ENCODE data around the gene CNPY2. TPM values are rescaled to one million over a fixed set of nuclear protein-coding genes. Genes with fewer than 3 reads are reported as not detected.

The CNPY2 gene
- total RNA-seq, 1 experiment from 2014 or later, result 193 TPM

DNA sequence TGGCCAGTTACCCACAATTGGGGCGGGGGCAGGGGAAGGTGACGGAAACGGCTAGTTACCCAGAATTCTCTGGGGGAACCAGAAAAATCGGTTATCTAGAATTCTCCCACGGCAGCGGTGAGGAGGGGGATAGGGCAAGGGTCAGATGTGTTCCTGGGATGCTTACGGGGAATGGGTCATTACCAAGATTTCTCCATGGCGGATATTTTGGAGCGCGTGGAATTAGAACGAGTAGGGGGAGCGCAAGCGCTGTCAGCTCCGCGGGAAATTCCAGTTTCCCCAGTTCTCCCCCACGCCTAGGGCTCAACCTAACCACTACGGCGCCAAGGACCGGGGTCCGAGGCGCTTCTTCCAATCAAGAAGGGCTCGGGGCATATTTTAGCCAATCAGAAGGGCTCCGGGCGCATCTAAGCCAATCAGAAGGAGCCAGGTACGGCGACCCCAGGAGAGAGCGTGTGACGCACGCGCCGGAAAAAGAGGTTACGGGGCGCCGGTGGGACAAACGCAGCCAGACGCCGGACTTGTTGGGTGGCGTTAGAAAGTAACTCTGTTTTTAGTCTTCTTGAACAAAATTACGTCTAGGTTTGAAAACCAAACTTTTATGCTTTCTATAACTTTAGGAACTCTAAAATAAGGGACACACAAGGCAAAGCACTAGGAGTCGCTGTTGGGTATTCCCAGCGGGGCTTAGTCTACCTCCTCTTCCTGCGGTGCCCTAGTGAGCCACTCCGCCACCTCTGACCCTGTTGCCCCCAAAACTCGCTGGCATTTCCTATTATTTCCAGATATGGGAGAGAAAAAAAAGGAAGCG lies 18.1 kb upstream of the CNPY2 start, which contains the start of gene PAN2 (continued):
- 0 out of 2 replicates have a peak, but pooled peaks have one; percentile 12 for TF ChIP-seq ETV6 (CRISPR knock-in tag; IDR thresholded peaks at IDR 0.05)
- no peak for TF ChIP-seq PRRX2 (CRISPR knock-in tag; IDR thresholded peaks at IDR 0.05)
- TF ChIP-seq, protein P1, sequence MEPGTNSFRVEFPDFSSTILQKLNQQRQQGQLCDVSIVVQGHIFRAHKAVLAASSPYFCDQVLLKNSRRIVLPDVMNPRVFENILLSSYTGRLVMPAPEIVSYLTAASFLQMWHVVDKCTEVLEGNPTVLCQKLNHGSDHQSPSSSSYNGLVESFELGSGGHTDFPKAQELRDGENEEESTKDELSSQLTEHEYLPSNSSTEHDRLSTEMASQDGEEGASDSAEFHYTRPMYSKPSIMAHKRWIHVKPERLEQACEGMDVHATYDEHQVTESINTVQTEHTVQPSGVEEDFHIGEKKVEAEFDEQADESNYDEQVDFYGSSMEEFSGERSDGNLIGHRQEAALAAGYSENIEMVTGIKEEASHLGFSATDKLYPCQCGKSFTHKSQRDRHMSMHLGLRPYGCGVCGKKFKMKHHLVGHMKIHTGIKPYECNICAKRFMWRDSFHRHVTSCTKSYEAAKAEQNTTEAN (CRISPR knock-in tag; IDR thresholded peaks at IDR 0.05), result no peak
- TF ChIP-seq, protein P2, sequence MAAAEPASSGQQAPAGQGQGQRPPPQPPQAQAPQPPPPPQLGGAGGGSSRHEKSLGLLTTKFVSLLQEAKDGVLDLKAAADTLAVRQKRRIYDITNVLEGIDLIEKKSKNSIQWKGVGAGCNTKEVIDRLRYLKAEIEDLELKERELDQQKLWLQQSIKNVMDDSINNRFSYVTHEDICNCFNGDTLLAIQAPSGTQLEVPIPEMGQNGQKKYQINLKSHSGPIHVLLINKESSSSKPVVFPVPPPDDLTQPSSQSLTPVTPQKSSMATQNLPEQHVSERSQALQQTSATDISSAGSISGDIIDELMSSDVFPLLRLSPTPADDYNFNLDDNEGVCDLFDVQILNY (CRISPR knock-in tag; IDR thresholded peaks at IDR 0.05), result 0 out of 2 replicates have a peak, but pooled peaks have one; percentile 44
- 0 out of 2 replicates have a peak, but pooled peaks have one; percentile 31 for TF ChIP-seq TEAD1 (CRISPR knock-in tag; IDR thresholded peaks at IDR 0.05)
- no peak for TF ChIP-seq FOXP1 (CRISPR knock-in tag; IDR thresholded peaks at IDR 0.05; ENCODE audit: borderline replicate concordance)
- no peak for TF ChIP-seq KAT7 (CRISPR knock-in tag; IDR thresholded peaks at IDR 0.05; ENCODE audit: borderline replicate concordance)
- TF ChIP-seq ZNF416 (CRISPR knock-in tag; IDR thresholded peaks at IDR 0.05), result no peak
- TF ChIP-seq ZNF671 (CRISPR knock-in tag; IDR thresholded peaks at IDR 0.05), result no peak
- TF ChIP-seq, protein P3, sequence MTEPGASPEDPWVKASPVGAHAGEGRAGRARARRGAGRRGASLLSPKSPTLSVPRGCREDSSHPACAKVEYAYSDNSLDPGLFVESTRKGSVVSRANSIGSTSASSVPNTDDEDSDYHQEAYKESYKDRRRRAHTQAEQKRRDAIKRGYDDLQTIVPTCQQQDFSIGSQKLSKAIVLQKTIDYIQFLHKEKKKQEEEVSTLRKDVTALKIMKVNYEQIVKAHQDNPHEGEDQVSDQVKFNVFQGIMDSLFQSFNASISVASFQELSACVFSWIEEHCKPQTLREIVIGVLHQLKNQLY (CRISPR knock-in tag; IDR thresholded peaks at IDR 0.05), result no peak
- TF ChIP-seq RORB (CRISPR knock-in tag; IDR thresholded peaks at IDR 0.05), result no peak
- TF ChIP-seq, protein P4, sequence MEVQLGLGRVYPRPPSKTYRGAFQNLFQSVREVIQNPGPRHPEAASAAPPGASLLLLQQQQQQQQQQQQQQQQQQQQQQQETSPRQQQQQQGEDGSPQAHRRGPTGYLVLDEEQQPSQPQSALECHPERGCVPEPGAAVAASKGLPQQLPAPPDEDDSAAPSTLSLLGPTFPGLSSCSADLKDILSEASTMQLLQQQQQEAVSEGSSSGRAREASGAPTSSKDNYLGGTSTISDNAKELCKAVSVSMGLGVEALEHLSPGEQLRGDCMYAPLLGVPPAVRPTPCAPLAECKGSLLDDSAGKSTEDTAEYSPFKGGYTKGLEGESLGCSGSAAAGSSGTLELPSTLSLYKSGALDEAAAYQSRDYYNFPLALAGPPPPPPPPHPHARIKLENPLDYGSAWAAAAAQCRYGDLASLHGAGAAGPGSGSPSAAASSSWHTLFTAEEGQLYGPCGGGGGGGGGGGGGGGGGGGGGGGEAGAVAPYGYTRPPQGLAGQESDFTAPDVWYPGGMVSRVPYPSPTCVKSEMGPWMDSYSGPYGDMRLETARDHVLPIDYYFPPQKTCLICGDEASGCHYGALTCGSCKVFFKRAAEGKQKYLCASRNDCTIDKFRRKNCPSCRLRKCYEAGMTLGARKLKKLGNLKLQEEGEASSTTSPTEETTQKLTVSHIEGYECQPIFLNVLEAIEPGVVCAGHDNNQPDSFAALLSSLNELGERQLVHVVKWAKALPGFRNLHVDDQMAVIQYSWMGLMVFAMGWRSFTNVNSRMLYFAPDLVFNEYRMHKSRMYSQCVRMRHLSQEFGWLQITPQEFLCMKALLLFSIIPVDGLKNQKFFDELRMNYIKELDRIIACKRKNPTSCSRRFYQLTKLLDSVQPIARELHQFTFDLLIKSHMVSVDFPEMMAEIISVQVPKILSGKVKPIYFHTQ (CRISPR knock-in tag; IDR thresholded peaks at IDR 0.05), result no peak
- TF ChIP-seq MYBL2 (CRISPR knock-in tag; IDR thresholded peaks at IDR 0.05), result peak; percentile 52; the same call in 1 of the 2 replicates
- TF ChIP-seq ESRRA (CRISPR knock-in tag; IDR thresholded peaks at IDR 0.05; ENCODE audit: borderline replicate concordance), result no peak
- TF ChIP-seq ZNF121 (CRISPR knock-in tag; IDR thresholded peaks at IDR 0.05), result no peak
- TF ChIP-seq TEAD4 (CRISPR knock-in tag; IDR thresholded peaks at IDR 0.05), result no peak
- no peak for TF ChIP-seq FOXJ3 (CRISPR knock-in tag; IDR thresholded peaks at IDR 0.05; ENCODE audit: borderline replicate concordance)
- TF ChIP-seq, protein P5, sequence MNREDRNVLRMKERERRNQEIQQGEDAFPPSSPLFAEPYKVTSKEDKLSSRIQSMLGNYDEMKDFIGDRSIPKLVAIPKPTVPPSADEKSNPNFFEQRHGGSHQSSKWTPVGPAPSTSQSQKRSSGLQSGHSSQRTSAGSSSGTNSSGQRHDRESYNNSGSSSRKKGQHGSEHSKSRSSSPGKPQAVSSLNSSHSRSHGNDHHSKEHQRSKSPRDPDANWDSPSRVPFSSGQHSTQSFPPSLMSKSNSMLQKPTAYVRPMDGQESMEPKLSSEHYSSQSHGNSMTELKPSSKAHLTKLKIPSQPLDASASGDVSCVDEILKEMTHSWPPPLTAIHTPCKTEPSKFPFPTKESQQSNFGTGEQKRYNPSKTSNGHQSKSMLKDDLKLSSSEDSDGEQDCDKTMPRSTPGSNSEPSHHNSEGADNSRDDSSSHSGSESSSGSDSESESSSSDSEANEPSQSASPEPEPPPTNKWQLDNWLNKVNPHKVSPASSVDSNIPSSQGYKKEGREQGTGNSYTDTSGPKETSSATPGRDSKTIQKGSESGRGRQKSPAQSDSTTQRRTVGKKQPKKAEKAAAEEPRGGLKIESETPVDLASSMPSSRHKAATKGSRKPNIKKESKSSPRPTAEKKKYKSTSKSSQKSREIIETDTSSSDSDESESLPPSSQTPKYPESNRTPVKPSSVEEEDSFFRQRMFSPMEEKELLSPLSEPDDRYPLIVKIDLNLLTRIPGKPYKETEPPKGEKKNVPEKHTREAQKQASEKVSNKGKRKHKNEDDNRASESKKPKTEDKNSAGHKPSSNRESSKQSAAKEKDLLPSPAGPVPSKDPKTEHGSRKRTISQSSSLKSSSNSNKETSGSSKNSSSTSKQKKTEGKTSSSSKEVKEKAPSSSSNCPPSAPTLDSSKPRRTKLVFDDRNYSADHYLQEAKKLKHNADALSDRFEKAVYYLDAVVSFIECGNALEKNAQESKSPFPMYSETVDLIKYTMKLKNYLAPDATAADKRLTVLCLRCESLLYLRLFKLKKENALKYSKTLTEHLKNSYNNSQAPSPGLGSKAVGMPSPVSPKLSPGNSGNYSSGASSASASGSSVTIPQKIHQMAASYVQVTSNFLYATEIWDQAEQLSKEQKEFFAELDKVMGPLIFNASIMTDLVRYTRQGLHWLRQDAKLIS (CRISPR knock-in tag; IDR thresholded peaks at IDR 0.05; ENCODE audit: borderline replicate concordance), result no peak
- TF ChIP-seq, protein P6, sequence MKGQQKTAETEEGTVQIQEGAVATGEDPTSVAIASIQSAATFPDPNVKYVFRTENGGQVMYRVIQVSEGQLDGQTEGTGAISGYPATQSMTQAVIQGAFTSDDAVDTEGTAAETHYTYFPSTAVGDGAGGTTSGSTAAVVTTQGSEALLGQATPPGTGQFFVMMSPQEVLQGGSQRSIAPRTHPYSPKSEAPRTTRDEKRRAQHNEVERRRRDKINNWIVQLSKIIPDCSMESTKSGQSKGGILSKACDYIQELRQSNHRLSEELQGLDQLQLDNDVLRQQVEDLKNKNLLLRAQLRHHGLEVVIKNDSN (CRISPR knock-in tag; IDR thresholded peaks at IDR 0.05), result peak; percentile 22; the same call in 1 of the 2 replicates
- TF ChIP-seq, protein P7, sequence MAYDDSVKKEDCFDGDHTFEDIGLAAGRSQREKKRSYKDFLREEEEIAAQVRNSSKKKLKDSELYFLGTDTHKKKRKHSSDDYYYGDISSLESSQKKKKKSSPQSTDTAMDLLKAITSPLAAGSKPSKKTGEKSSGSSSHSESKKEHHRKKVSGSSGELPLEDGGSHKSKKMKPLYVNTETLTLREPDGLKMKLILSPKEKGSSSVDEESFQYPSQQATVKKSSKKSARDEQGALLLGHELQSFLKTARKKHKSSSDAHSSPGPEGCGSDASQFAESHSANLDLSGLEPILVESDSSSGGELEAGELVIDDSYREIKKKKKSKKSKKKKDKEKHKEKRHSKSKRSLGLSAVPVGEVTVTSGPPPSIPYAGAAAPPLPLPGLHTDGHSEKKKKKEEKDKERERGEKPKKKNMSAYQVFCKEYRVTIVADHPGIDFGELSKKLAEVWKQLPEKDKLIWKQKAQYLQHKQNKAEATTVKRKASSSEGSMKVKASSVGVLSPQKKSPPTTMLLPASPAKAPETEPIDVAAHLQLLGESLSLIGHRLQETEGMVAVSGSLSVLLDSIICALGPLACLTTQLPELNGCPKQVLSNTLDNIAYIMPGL (CRISPR knock-in tag; IDR thresholded peaks at IDR 0.05), result no peak
- TF ChIP-seq, protein P8, sequence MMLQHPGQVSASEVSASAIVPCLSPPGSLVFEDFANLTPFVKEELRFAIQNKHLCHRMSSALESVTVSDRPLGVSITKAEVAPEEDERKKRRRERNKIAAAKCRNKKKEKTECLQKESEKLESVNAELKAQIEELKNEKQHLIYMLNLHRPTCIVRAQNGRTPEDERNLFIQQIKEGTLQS (CRISPR knock-in tag; conservative IDR thresholded peaks at IDR 0.05), result no peak
- TF ChIP-seq GABPB1 (CRISPR knock-in tag; IDR thresholded peaks at IDR 0.05), result peak; percentile 44; the same call in 1 of the 2 replicates
- TF ChIP-seq, protein P9, sequence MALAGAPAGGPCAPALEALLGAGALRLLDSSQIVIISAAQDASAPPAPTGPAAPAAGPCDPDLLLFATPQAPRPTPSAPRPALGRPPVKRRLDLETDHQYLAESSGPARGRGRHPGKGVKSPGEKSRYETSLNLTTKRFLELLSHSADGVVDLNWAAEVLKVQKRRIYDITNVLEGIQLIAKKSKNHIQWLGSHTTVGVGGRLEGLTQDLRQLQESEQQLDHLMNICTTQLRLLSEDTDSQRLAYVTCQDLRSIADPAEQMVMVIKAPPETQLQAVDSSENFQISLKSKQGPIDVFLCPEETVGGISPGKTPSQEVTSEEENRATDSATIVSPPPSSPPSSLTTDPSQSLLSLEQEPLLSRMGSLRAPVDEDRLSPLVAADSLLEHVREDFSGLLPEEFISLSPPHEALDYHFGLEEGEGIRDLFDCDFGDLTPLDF (CRISPR knock-in tag; IDR thresholded peaks at IDR 0.05), result no peak

Data from WTC11 (cell line).